ENCODE data around the gene ZNF716. TPM values are rescaled to one million over a fixed set of nuclear protein-coding genes. Genes with fewer than 3 reads are reported as not detected.

Gene ZNF716
- total RNA-seq, 1 experiment from 2014 or later, result not detected

GRCh38 chr7:57425969-57426628, 23.9 kb upstream of the ZNF716 start:
- DNase-seq, result no peak
- Histone ChIP-seq H3K79me2 (ENCODE audit: insufficient read depth, low read length) (no peaks in the 10 kb centered on the region), H2BK15ac (ENCODE audit: low read depth, low read length) (no peak overlapping the region), H3K23me2 (ENCODE audit: insufficient read length, low read depth, low read length, poor library complexity, severe bottlenecking) (no peaks in the 10 kb centered on the region), H3K23ac (ENCODE audit: insufficient read length, low read depth, low read length) (no peak overlapping the region), H2BK12ac (ENCODE audit: insufficient read length, low read depth, low read length) (no peak overlapping the region), H2AK5ac (ENCODE audit: insufficient read length, low read length) (no peak overlapping the region), H3K9me3 (ENCODE audit: control insufficient read depth, low read depth, low read length) (peaks cover 73% of the 10 kb centered on the region), H3K56ac (ENCODE audit: insufficient read length, low read depth, low read length) (no peak overlapping the region), H2BK120ac (ENCODE audit: low read depth, low read length, poor library complexity, severe bottlenecking) (no peak overlapping the region), H4K5ac (ENCODE audit: insufficient read length, low read depth, low read length) (no peak overlapping the region), H3K9ac (ENCODE audit: extremely low read depth, insufficient read length, low read length) (no peak overlapping the region), H2BK20ac (ENCODE audit: low read depth, low read length, poor library complexity, severe bottlenecking) (no peak overlapping the region), H3K79me1 (ENCODE audit: insufficient read depth, low read depth, low read length, poor library complexity, severe bottlenecking) (no peaks in the 10 kb centered on the region), H3K4me1 (ENCODE audit: insufficient read depth, low read length) (no peaks in the 10 kb centered on the region), H4K8ac (replicated peaks; ENCODE audit: insufficient read length, low read depth, low read length) (no peak overlapping the region), H3K4ac (ENCODE audit: low read depth, low read length) (no peak overlapping the region), H3K27ac (ENCODE audit: insufficient read length, low read depth, low read length) (no peak overlapping the region), H3K27me3 (ENCODE audit: insufficient read depth, low read length) (no peaks in the 10 kb centered on the region), H4K20me1 (ENCODE audit: control insufficient read depth, insufficient read depth, insufficient read length) (no peaks in the 10 kb centered on the region), H3T11ph (ENCODE audit: low read length) (no peak overlapping the region), H3K14ac (ENCODE audit: insufficient read depth, low read length) (no peak overlapping the region), H3K4me2 (ENCODE audit: insufficient read depth, insufficient read length, low read length) (no peak overlapping the region), H4K91ac (ENCODE audit: insufficient read length, low read depth, low read length) (no peak overlapping the region), H2AFZ (ENCODE audit: low read length) (no peak overlapping the region), H3K18ac (ENCODE audit: insufficient read length, low read depth, low read length) (no peak overlapping the region), H2BK5ac (ENCODE audit: insufficient read length, low read length) (no peak overlapping the region)
- no peaks in the 10 kb centered on the region for H3K4me1 Mint-ChIP-seq
- H3K9me3 Mint-ChIP-seq, result peaks cover 78 to 90% of the 10 kb centered on the region in 2 experiments
- no peak overlapping the region for H3K4me3 Mint-ChIP-seq
- H3K36me3 Mint-ChIP-seq (ENCODE audit: insufficient read depth in 1 of 3, low read depth in 3 of 3), result peaks cover 4 to 22% (median 6%) of the 10 kb centered on the region in 3 experiments
- no peak overlapping the region for H3K27ac Mint-ChIP-seq
- H3K27me3 Mint-ChIP-seq (ENCODE audit: low read depth), result no peaks in the 10 kb centered on the region
- TF ChIP-seq, protein P1, sequence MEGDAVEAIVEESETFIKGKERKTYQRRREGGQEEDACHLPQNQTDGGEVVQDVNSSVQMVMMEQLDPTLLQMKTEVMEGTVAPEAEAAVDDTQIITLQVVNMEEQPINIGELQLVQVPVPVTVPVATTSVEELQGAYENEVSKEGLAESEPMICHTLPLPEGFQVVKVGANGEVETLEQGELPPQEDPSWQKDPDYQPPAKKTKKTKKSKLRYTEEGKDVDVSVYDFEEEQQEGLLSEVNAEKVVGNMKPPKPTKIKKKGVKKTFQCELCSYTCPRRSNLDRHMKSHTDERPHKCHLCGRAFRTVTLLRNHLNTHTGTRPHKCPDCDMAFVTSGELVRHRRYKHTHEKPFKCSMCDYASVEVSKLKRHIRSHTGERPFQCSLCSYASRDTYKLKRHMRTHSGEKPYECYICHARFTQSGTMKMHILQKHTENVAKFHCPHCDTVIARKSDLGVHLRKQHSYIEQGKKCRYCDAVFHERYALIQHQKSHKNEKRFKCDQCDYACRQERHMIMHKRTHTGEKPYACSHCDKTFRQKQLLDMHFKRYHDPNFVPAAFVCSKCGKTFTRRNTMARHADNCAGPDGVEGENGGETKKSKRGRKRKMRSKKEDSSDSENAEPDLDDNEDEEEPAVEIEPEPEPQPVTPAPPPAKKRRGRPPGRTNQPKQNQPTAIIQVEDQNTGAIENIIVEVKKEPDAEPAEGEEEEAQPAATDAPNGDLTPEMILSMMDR (conservative IDR thresholded peaks at IDR 0.05), result no peak; the same call in 2 of the 3 replicates
- no CpG with 5 or more reads among the region's 29 CpGs for WGBS (ENCODE audit: extremely low coverage, insufficient read length, low lambda C conversion rate)
